Gastroesophageal sphincter (tissue), 4 donors: ENCODE measurements around the gene ULK1. TPM values are rescaled to one million over a fixed set of nuclear protein-coding genes. Genes with fewer than 3 reads are reported as not detected.

Source experiments
- ATAC-seq: fragments of 150-250 bp; one replicate; pipeline ENCODE4 v1.9.1; 2016; ENCODE audit warnings: mild to moderate bottlenecking, moderate library complexity
- H3K27ac ChIP-seq, 4 donors: fragments of 200-600 bp; sonication (generic) in 3 of 4; 1 replicate in 3 of 4; 2 replicates in 1 of 4; pipeline ENCODE4 v1.5.1; 2016 to 2019
- H3K27me3 ChIP-seq: fragments of 200-600 bp; sonication (generic); one replicate; pipeline ENCODE4 v1.5.1; 2019
- H3K36me3 ChIP-seq, 2 donors: fragments of 200-600 bp; sonication (generic); one replicate each; pipeline ENCODE4 v1.5.1; 2019; ENCODE audit warnings: control low read depth in 1 of 2
- H3K4me1 ChIP-seq, 3 donors: fragments of 200-600 bp; sonication (generic); 1 replicate in 2 of 3; 2 replicates in 1 of 3; pipeline ENCODE4 v1.5.1; 2016 to 2019; ENCODE audit warnings: control low read depth in 2 of 3
- H3K4me3 ChIP-seq, 2 donors: fragments of 200-600 bp; sonication (generic); one replicate each; pipeline ENCODE4 v1.5.1; 2019; ENCODE audit warnings: mild to moderate bottlenecking in 1 of 2, moderate library complexity in 1 of 2
- H3K9me3 ChIP-seq, 3 donors: fragments of 200-600 bp; sonication (generic); one replicate each; pipeline ENCODE4 v1.5.1; 2017 to 2019; ENCODE audit warnings: control low read depth in 2 of 3
- CTCF ChIP-seq, 4 experiments: fragments of 200-600 bp in 2 of 4; fragments of 450-650 bp in 2 of 4; sonication (generic) in 1 of 4; IDR thresholded peaks; one replicate each; pipeline ENCODE4 v1.5.1; 2017 to 2019; ENCODE audit warnings: antibody characterized with exemption in 4 of 4, mild to moderate bottlenecking in 2 of 4, moderate library complexity in 2 of 4
- EP300 ChIP-seq: sonication (generic); formaldehyde crosslinking; IDR thresholded peaks from one replicate; pipeline ENCODE4 v1.6.1; 2017; ENCODE audit warnings: antibody characterized with exemption, mild to moderate bottlenecking
- POLR2A ChIP-seq, 2 donors: fragments of 450-650 bp; IDR thresholded peaks; one replicate each; pipeline ENCODE4 v1.6.1; 2017; ENCODE audit warnings: antibody characterized with exemption in 2 of 2, mild to moderate bottlenecking in 2 of 2, moderate library complexity in 1 of 2
- POLR2AphosphoS5 ChIP-seq: sonication (generic); formaldehyde crosslinking; IDR thresholded peaks from one replicate; pipeline ENCODE4 v1.6.1; 2017; ENCODE audit warnings: antibody characterized with exemption
- WGBS, 2 donors: methylation state at CpG; one replicate each; pipeline ENCODE4 v1.1.5; 2018; ENCODE audit warnings: low coverage in 1 of 2; 5-methylcytosine and 5-hydroxymethylcytosine counted together
- total RNA-seq, 4 donors: library from RNA; depleted of rRNA; stranded (reverse); fragments of >200 nt; gene quantifications; one replicate each; pipeline ENCODE4 v1.1.0, GENCODE V29; 2016

Gene ULK1
- total RNA-seq, 4 donors from 2014 or later: 10.0 to 34.2 (median 21.8) TPM

DNA sequence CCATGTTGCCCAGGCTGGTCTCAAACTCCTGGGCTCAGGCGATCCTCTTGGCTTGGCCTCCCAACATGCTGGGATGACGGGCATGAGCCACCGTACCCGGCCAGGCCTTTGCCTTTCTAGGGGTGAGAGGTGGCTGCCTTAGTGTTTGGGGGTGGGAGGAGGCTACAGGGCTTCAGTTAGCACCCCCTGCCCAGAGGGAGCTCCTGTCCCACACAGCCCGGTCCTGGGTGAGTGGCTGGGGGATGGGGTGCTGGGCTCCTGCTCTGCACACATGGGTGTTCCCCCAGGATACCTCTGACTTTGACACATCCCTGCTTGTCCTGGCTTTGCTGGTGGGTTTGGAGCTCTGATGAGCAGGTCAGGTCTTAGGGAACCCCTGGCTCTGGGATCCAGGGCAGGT lies 9.9 kb downstream of the ULK1 start:
- Histone ChIP-seq H3K4me1 (peaks cover 0 to 75% (median 40%) of the 10 kb centered on the region in 3 donors), H3K27me3 (no peaks in the 10 kb centered on the region), H3K36me3 (peaks cover 0 to 53% of the 10 kb centered on the region in 2 donors), H3K9me3 (no peaks in the 10 kb centered on the region), H3K27ac (no peak overlapping the region), H3K4me3 (no peak overlapping the region)
- WGBS, 2 donors: no CpG with 5 or more reads among the region's 5 CpGs
- TF ChIP-seq CTCF (IDR thresholded peaks at IDR 0.05): no peak
- no peak for TF ChIP-seq POLR2A (IDR thresholded peaks at IDR 0.05)
- TF ChIP-seq POLR2AphosphoS5: no peak
- no peak for TF ChIP-seq EP300
- no peak for ATAC-seq

DNA sequence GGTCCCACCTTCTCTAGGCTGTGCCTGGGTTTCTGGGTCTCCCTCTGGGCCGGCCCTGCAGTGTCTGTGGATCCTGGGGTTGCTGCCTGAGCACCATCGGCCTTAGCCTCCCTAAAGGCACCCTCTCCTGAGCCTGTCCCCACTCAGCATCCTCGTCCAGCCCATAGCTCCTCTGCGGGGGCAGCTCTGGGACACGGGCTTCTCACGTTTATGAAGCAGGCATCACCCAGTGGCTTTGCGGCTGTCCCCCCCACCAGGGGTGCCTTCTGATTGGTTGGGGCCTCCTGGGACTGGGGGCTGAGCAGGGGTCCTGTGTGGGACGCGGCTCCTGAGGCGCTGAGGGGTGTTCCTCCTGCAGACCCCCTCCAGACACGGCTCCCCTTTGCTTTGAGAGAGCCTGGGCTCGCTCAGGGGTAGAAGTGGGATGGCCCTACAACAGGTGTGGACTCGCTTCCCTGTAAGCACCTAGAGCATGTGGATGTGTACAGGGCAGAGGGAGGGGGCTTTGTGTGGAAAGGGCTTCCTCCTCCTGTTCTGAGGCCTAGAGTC lies 10.7 kb downstream of the ULK1 start:
- TF ChIP-seq POLR2AphosphoS5 (no peak), EP300 (no peak), CTCF (IDR thresholded peaks at IDR 0.05) (no peak), POLR2A (IDR thresholded peaks at IDR 0.05) (no peak)
- no peaks in the 10 kb centered on the region for H3K27me3 ChIP-seq
- ATAC-seq: no peak

DNA sequence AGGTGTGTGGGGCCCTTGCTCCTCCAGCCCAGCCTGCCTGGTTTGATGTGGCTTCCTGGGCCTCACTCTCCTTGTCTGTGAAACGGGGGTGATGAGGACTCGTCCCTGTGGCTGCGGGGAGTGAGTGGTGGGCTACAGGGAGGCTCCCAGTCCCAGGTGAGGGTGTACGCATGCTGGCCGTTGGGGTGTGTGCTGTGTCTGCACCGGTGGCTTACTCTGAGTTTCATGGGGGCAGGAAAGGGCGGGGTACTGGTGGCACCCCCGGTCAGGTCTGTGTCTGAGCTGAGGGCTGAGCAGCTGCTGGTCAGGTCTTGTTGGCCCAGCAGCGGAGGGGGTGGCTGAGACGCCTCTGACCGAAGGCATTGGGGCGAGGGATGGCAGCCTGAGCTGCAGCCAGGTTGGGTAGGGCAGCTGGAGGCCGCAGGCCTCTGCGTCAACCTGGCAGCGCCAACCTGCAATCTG lies 11.2 kb downstream of the ULK1 start:
- H3K9me3 ChIP-seq: no peaks in the 10 kb centered on the region
- no peaks in the 10 kb centered on the region for H3K27me3 ChIP-seq
- 67% methylated on average over 2 of the region's 15 CpGs; no CpG with 5 or more reads in 1 of the 2 donors for WGBS, 2 donors
- no peak overlapping the region for H3K4me3 ChIP-seq
- H3K27ac ChIP-seq: no peak overlapping the region
- no peak for ATAC-seq
- H3K4me1 ChIP-seq: peaks cover 0 to 62% (median 36%) of the 10 kb centered on the region in 3 donors
- TF ChIP-seq POLR2AphosphoS5 (no peak), POLR2A (IDR thresholded peaks at IDR 0.05) (no peak), CTCF (IDR thresholded peaks at IDR 0.05) (no peak), EP300 (no peak)
- peaks cover 0 to 56% of the 10 kb centered on the region in 2 donors for H3K36me3 ChIP-seq

More for the DNA sequence above, 10.7 kb downstream of the ULK1 start:
- WGBS, 2 donors: 70% methylated on average over 2 of the region's 13 CpGs; no CpG with 5 or more reads in 1 of the 2 donors
- H3K4me3 ChIP-seq: no peak overlapping the region
- H3K36me3 ChIP-seq: peaks cover 0 to 55% of the 10 kb centered on the region in 2 donors
- no peaks in the 10 kb centered on the region for H3K9me3 ChIP-seq
- no peak overlapping the region for H3K27ac ChIP-seq
- peaks cover 0 to 67% (median 40%) of the 10 kb centered on the region in 3 donors for H3K4me1 ChIP-seq

DNA sequence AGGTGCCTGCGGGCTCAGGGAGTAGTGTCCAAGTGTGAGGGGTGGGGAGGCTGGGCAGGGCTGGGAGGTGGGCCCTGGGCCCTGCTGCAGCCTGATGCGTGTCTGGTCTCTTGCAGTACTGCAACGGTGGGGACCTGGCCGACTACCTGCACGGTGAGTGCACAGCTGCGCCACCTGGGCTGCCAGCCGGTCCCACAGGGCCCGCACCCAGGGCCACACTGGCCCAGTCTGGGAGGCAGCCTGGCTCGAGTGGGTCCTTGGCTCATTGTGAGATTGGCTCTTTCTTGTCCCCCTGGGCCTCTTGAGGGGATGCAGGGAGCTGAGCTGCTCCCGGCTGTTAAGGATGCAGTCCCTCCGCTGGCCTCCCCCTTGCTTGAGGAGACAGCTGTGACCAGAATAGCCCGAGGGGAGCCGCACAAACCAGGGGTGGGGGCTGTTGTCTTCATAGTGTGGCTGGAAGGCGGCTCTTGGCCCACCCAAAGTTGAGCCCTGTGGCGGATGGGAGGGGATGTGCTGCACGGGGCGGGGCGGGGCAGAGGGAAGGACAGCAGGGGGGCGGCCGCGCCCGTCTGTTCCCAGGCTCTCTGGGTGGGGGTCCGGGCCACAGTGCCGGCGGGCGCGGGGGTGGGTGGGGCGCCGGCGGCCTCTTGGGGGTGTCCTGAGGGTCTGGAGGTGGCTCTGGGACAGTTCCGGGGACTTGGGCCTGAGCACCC lies 13.1 kb downstream of the ULK1 start:
- no peak for ATAC-seq
- Histone ChIP-seq H3K36me3 (peaks cover 0 to 75% of the 10 kb centered on the region in 2 donors), H3K27me3 (no peaks in the 10 kb centered on the region), H3K27ac (no peak overlapping the region), H3K4me3 (no peak overlapping the region), H3K4me1 (peaks cover 0 to 55% (median 26%) of the 10 kb centered on the region in 3 donors), H3K9me3 (no peaks in the 10 kb centered on the region)
- no CpG with 5 or more reads among the region's 31 CpGs for WGBS, 2 donors
- TF ChIP-seq CTCF (IDR thresholded peaks at IDR 0.05): no peak
